Ammon's horn (tissue), 1 donor: ENCODE data around the gene EVA1C.
A peak's percentile ranks its signal among the peaks of the same experiment; 100 is the strongest.
"Not testable (repeated sequence)": the region's sequence is repeated elsewhere in the genome, so short reads cannot be mapped to it uniquely, and the experiment has no call there.

Experiments
- DNase-seq: peaks from one replicate; pipeline ENCODE4 v3.0.0-alpha.2; 2016; ENCODE audit warnings: low spot score

The EVA1C gene

DNA sequence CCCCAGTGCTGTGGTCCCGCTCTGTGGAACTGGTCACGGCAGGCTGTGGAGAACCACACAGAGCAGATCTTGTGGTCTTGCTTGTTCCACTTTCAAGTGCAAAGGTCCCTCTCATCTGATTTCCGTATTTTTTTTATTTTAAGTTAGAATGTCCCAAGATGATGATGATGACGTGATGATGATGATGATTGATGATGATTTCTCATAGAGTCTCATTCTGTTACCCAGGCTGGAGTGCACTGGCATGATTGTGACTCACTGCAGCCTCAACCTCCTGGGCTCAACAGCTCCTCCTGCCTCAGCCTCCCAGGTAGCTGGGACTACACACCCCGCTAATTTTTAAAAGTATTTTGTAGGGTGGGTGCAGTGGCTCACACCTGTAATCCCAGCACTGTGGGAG lies 12.2 kb downstream of the EVA1C start:
- no peak for DNase-seq

DNA sequence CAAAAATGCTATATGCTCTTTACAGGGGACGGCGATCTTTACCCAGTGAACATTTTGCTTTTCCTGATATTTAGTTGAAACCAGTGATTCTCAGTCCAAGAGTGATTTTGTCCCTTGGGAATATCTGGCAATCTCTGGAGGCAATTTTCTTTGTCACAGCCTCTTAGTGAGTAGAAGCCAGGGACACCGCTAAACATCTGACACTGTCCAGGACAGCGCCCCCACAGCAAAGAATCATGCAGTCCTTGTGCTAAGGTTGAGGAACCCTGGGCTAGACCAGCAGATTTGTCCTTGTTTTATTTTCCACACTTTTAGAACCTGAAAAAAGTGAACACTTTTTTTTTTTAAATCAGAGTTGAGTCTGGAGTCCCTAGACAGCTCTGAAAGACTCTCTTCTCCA lies 13.1 kb downstream of the EVA1C start:
- no peak for DNase-seq

DNA sequence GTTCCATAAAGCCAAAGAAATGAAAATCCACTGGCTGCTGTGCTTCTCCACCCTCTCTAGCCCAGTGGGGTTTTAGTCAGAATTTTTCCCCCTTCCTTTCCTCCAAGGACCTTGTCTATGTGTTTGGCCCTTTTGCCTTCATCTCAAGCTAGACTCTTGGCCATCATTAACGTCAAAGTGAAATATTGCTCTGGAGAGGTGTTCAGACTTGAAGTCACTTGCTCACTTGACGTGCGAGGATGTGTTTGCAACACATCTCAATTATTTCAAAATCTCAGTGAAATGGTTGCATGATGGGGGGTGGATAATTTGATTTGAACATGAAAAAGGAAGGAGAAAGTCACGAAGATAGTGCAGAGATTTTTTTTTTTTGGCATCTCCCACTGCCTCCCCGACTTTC lies 13.6 kb downstream of the EVA1C start:
- no peak for DNase-seq

DNA sequence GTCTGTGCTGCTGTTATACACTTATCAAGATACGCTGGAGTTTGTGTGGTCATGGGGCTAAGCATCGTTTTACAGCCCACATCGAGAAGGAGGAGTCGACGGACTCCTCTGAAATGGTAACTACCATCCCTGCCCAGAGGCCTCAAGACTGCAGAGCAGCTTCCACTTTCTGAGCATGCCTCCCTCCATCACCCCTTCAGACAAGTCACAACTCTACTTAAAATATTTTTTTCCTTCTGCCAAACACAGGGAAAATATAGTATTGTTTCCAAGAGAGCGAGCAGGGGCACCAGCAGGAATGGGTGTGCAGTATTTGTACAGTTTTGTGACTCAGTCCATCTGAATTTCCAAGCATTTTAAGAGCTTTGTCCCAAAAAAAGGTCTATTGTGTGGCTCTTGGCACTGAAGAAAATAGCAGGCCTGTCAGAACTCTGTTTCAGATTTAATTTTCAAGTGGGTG lies 14.1 kb downstream of the EVA1C start:
- DNase-seq = peak; percentile 73

DNA sequence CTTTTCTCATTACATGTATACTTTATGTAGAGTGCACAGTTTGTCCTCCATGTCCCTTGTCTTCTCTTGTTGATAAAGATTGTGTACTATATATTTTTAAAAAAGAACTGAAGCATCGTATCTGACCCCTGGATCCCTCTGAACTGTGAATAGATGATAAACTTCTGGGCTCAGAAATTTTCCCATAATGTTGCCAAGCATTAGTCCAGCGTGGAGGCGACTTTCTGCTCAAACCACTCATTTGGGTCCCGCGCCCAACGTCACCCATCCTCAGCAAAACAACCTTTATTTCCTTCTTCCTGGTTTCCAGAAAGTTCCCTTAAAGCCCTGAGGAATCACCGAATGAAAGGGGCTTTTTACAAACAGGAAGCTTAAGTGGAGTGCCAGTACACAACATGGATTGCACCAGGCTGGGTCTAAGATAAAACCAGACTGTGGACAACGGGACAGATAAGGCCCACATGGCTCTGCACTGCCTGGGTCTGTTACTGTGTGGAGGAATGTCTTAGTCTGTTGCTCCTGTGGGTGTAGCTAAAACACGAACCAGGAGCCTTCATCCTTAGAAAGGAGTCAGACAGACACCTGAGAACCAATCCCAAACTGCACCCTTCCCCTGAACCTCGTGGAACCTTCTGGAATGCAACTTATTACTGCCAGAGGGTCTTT lies 15.6 kb downstream of the EVA1C start:
- DNase-seq = no peak

DNA sequence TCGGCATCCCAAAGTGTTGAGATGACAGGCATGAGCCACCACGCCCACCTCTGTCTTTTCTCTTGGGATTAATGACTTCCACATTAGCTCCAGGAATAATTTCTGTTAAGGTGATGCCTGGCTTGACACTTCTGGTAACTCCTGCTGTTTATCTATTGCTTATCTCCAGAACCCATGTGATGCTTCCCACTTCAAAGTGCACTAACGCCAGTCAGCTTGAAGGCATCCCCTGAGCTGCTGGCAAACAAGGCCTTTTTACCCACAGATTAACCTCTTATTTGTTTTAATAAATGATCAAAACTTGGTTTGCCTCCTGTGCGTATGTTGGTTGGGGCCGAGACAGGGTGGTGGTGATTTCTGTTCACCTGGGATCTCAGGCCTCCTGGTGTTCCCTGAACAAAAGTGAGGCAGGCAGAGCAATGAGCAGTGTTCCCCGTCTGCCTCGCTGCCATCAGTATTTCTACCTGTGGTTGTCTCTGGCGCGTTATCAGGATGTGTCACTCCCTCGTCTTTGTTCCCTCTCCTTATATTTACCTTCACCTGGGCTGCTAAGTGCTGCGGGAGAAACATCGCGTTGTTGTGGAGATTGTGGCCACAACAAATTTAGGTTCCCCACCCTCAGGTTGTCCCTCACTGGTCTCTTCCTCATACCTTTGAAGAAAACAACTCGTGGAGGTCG lies 20.6 kb downstream of the EVA1C start:
- DNase-seq = not testable (repeated sequence)

DNA sequence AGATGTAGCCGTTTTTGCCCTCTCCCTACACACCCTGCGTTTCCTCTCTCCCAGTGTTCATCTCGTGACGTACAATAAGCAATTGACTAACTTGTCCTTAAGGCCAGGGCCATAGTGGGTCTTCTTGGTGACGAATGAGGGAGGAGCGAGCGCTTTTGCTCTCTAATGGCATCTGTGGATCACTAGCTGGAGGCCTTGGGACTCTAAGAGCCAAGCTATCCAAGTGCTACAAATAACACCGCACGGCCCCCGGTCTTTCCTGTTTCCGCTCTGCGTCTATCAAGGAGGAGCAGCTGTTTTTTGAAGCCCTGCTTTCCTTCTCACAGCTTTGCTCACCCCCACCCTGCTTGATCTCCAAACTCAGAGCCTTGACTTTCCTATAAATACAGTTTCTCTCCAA lies 25.2 kb downstream of the EVA1C start:
- no peak for DNase-seq

DNA sequence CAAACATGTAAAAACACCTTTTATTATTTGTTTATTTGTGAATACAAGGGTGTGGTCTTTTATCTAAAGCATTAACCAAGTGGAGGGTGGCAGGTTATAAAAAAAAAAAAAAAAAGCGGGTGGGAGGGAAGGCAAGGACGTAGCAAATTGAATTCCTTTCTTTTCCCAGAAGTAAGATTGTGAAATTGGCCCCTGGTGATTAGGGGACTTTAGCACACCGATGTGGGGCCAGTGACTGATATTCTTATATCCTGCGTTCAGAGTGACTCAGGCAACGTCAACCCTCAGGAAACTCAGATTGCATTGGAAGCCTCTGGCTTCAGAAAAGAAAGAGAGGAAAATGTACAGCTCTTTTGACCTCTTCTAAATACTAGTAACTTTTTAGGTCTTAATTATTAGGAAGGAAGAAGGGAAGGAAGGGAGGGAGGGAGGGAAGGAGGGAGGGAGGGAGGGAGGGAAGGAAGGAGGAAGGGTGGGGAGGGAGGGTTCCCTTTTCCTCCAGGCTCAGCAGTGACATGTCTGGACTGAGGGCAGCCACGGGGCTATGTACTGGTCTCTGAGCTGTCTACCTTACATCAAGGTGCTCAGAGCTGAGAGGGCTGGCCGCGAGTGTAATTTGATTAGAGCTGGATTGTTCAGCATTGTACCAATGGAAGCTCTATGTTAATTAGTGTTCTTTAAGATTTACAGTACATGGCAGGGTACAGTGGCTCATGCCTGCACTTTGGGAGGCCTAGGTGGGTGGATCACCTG lies 30.2 kb downstream of the EVA1C start:
- no peak for DNase-seq

DNA sequence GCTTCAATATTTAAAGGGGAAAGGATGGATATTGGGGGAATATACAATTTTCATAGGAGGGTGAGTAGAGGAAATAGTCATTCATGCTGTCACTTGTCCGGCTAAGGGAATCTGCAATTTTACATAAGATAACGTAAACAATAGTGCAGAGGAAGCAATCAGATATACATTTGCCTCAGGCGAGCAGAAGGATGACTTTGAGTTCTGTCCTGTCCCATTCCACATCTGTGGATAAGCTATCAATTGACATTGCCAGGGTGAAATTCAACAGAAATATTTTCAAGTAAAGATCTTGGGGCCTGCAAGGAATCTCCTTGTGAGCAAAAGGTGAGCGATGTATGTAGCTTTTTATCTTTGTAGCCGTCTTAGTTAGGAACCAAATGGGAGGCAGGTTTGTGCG lies 32.6 kb downstream of the EVA1C start:
- DNase-seq = no peak

DNA sequence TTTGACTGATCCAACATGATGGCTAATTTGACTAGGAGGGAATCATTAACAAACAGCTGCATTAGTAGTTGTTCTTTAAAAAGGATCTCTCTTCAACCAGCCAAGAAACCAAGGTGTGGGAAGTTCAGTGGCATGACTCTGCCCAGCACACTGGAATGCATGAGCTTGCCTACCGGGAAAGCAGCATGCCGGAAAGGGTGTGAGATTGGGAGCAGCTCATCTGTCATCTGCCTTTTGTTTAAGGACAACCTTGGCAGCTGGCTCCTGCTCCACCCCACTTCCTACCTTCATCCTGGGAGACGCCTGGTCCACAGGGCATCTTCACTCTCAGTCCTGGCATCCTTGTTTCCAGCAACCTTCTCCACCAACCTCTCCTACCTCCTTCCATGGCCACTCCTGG lies 33.9 kb downstream of the EVA1C start:
- DNase-seq = not testable (repeated sequence)

DNA sequence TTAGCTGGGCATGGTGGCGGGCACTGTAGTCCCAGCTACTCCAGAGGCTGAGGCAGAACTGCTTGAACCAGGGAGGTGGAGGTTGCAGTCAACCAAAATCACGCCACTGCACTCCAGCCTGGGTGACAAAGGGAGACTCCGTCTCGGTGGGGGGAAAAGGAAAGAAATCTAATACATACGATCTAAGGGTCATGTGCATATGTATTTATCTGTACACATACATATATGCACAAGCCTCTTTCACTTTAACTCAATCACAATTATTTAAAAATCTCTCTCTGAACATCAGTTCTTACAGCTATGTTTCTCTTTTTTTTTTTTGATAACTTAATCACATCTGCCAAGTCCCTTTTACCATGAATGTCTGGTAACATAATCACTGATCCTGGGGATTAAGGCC lies 34.7 kb downstream of the EVA1C start:
- no peak for DNase-seq

DNA sequence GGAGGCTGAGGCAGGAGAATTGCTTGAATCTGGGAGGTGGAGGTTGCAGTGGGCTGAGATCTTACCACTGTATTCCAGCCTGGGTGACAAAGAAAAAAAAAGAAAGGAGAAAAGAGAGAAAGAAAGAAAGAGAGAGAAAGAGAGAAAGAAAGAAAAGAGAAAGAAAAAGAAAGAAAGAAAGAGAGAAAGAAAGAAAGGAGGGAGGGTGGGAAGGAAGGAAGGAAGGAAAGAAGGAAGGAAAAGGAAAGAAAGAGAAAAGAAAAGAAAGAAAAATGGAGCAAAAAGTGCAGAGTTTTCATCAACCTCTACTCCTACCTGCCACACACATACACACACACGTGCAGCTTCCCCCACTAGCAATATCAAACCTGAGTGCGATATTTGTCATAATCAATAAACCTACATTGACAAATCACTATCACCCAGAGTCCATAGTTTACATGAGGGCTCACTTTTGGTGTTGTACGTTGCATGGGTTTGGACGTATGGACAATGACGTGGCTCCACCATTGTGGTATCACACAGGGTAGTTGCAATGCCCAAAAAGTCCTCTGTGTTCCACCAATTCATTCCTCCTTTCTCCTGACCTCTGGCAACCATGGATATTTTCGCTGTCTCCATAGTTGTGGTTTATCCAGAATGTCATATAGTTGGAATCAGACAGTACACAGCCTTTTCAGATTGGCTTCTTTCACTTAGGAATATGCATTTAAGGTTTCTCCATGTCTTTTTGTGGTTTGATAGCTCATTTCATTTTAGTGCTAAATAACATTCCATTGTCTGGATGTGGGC lies 36.5 kb downstream of the EVA1C start:
- no peak for DNase-seq

DNA sequence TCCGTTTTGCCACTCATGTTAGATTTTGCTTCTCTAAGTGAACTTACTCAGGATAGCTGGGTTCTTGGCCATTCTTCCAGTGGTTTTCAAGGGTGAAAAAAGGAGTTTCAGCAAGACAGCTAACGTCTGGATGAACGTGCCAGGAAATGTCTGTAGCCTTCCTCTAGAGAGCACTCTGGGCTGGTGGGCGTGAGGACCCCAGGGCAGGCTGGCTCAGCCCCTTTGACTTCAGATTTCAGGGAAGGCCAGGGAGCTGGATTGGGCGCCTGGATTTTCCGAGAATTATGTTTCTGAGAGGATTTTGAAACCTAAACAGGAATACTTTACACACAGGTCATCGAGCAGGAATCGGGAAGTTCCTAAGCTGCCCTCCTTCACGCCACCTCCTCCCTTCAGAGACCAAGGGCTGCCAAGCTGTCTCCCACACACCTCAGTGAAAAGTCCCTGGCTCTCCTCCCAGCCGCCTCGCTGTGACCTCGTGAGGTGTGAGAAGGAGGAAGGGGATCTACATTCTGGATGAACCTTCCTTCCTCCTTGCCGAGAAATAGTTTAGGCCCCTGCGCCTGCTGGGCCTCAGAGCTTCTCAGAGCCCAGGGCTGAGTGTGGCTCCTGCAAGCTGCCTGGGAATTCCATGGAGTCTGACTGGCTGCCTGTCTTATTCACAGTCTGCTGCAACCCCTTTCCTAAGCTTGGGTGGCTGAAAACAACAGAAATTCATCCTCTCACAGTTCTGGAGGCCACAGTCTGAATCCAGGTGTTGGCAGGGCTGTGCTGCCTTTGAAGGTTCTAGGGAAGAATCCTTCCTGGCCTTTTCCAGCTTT lies 38.6 kb downstream of the EVA1C start:
- not testable (repeated sequence) for DNase-seq

DNA sequence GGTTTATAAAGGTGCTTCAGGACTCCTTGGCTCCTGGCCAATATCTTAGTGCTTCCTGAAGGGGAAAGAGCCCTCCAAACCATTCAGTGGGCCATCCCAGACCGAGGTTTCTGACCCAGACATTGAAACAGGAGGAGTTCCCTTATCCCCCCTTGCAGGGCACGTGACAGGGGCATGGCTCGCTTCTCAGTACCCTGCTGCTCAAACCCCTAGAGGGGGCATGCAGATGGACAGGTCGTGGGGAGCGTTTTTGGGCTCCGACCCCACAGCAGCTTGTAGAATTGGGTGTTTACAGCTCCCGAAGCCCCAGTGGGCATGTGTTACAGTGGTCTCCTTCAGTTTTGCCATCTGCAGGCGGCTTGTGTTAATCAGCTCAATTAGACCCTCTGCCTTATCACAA lies 39.7 kb downstream of the EVA1C start:
- DNase-seq = not testable (repeated sequence)

DNA sequence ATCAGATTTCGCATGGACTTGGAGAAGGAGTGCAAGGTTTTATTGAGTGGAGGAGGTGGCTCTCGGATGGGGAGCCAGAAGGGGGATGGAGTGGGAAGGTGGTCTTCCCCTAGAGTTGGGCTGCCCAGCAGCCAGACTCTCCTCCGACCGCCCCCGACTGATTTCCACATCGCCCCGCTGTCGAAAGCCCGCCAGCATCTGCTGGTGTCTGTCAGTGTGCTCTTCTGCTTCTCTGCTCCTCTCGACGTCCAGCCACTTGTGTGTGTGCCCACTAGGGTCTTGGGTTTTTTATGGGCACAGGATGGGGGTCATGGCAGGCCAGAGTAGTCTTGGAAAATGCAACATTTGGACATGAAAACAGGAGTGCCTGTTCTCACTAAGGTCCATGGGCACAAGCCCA lies 40.1 kb downstream of the EVA1C start:
- no peak for DNase-seq

DNA sequence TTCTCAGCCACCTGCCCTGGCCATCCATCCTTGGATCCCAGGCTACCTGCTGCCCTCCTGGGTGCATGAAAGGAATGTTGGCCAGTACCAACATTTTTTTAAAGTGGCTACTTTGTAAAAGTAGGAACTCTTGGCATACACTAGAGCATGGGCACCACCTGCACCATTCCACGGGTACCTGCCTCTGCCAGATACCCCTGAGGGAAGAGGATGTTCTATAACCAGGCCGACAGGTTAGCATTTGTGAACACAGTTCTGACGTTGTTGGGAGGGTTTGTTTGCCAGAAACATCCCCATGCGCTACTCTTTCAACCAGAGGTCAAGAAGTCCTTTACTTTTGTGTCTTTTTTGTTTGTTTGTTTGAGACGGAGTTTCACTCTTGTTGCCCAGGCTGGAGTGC lies 43.0 kb downstream of the EVA1C start:
- DNase-seq = no peak

DNA sequence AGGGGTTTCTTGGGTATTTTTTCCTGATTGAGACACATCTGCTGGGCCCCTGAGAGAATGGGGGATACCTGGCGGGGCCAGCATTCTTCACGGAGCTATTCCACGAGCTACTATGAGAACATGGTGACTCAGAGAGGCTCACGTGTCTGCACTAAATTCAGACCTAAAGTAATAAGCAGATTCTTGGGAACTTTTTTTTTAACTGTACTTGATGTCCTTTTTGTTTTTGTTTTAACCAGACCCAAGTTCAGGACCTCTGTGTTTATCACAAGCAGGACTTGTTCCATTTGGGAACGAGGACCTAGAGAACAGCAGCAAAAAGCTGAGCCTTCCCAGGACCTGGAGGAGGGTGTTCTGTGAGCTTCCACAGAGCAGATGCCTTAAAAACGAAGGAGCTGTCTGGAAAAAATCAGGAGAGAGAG lies 44.0 kb downstream of the EVA1C start:
- DNase-seq = no peak

DNA sequence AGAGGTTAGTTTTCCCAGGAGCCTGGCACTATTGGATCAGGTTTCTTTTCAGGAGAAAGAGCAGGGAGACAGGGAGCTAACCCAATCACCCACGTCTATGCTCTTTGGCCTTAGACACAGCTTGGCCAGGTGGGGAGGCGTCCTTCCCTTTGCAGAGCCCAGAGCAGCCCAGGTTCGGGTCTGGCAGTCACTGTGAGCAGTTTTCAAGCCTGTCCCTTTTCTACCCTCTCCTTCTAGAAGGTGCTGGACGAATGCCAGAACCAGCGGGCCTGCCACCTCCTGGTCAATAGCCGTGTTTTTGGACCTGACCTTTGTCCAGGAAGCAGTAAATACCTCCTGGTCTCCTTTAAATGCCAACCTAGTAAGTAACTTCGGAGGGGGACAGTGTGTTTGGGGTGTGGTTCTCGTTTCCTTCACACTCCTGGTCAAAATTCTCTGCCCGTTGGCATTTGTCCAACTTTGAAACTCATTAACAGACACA lies 44.9 kb downstream of the EVA1C start:
- DNase-seq = peak; percentile 23

DNA sequence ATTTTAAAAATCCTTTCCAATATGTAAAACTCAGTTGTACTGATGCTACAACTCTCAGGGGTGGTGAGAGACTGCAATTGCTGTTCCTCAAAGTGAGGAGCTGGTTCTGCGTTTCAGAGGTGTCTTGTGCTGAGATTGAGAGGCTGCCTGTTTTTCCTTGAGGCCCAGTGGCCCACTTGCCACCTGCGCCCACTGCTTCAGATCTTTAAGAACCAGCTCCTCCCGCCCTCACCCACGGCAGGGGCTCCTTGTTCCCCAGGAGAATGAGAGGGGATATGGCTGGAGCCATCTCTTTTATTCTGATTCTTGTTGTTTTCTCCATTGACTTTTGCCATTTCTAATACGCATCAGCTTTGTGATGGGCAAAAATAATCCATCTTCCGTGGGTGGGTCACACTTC lies 45.5 kb downstream of the EVA1C start:
- no peak for DNase-seq

DNA sequence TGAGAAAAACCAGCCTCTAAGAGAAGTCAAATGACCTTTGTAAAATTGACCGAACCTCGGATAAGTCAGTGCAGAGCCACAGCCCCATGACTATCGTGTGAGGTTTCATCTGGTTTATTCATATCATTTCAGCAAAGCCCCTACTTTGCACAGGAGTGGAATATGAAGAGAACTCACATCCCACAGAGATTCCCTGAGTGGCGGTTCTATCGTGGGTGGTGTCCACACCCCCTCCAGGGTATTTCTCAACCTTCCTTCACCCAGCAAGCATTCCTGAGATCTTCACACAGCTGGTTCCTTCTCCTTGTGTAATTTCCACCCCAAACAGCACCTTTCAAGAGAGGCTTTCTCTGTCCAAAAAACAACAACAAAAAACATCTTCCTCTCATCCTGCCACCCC lies 47.5 kb downstream of the EVA1C start:
- DNase-seq = no peak

DNA sequence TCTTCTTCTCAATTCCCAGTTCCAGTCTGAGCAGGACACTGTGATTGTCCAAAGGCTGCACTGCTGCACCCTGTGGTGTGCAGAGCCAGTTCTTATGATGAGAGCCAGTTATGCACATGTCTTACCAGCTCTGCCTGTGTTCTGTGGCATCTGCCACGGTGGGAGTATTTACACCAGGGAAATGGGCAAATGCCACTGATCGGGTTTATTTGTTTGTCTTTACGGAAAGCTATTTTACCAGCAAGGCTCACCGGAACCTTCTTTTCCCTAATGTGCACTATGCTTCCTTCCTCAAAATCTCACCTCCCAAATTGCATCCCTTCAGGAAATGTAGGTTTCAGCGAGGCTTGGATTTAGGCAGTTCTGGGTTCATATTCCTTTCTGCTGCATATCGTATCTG lies 49.0 kb downstream of the EVA1C start:
- no peak for DNase-seq
